ENCODE data around the gene CTNNA3. TPM values are rescaled to one million over a fixed set of nuclear protein-coding genes. Genes with fewer than 3 reads are reported as not detected.

The CTNNA3 gene
- total and polyA plus RNA-seq, 10 donors: 0.03 to 2.4 (median 0.76) TPM; not detected in 1

DNA sequence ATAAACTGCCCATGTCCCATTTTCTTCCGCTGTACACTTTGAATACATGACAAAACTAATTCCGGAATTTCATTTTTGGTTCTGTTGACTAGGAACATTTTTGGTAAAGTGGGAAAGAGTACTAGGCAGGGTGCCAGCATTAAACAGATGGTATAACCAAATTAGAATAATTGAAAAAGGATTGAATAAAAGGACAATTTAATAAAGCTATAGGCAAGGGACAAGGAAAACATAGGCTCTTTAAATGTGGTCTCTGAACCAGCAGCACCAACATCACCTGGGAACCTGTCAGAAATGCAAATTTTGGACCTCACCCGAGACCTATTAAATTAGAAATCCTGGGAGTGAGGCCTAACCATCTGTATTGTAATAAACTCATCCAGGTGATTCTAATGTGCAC, 393.3 kb downstream of the CTNNA3 start:
- no peak overlapping the region for H3K27ac ChIP-seq
- 89 to 91% (median 90%) methylated on average over 3 of the region's 3 CpGs for WGBS, 5 donors
- no peaks in the 10 kb centered on the region for H3K36me3 ChIP-seq

DNA sequence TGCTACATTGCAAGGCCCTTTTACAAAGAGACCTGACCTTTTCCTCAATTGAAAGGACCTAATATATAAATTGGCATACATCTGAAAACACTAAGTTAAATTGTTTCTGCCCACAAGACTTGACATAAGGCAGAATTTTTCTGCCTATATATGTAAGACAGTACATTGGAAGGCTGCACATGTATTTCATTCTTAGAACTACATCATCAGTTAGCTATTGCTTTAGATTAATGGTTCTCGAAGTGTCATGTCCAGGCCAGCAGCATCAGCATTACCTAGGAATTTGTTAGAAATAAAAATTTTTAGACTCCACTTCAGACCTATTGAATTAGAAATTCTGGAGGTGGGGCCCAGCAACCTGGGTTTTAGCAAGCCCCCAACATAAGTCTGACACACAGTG, 396.2 kb downstream of the CTNNA3 start:
- Histone ChIP-seq H3K4me1 (no peaks in the 10 kb centered on the region), H3K4me3 (no peak overlapping the region), H3K27ac (no peak overlapping the region), H3K9me3 (no peaks in the 10 kb centered on the region), H3K27me3 (replicated peaks in 1 of 7) (no peaks in the 10 kb centered on the region), H3K36me3 (no peaks in the 10 kb centered on the region)
- TF ChIP-seq POLR2A (IDR thresholded peaks at IDR 0.05) (no peak), POLR2AphosphoS5 (IDR thresholded peaks at IDR 0.05) (no peak)
- TF ChIP-seq, protein P1, sequence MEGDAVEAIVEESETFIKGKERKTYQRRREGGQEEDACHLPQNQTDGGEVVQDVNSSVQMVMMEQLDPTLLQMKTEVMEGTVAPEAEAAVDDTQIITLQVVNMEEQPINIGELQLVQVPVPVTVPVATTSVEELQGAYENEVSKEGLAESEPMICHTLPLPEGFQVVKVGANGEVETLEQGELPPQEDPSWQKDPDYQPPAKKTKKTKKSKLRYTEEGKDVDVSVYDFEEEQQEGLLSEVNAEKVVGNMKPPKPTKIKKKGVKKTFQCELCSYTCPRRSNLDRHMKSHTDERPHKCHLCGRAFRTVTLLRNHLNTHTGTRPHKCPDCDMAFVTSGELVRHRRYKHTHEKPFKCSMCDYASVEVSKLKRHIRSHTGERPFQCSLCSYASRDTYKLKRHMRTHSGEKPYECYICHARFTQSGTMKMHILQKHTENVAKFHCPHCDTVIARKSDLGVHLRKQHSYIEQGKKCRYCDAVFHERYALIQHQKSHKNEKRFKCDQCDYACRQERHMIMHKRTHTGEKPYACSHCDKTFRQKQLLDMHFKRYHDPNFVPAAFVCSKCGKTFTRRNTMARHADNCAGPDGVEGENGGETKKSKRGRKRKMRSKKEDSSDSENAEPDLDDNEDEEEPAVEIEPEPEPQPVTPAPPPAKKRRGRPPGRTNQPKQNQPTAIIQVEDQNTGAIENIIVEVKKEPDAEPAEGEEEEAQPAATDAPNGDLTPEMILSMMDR (IDR thresholded peaks at IDR 0.05 in 8 of 11, conservative IDR thresholded peaks at IDR 0.05 in 3 of 11): no peak
- intact Hi-C loops (cut with DNase I; ENCODE audit: low total_unique reads): no loop called here
- WGBS, 5 donors: 64 to 91% (median 85%) methylated on average over 1 of the region's 1 CpG
- no peak for DNase-seq

More for the DNA sequence above, 393.3 kb downstream of the CTNNA3 start:
- Histone ChIP-seq H3K4me3 (no peak overlapping the region), H3K27me3 (replicated peaks in 1 of 7) (no peaks in the 10 kb centered on the region), H3K9me3 (peaks cover 0 to 4% (median 0%) of the 10 kb centered on the region in 8 donors), H3K4me1 (no peaks in the 10 kb centered on the region)
- TF ChIP-seq POLR2A (IDR thresholded peaks at IDR 0.05) (no peak), POLR2AphosphoS5 (IDR thresholded peaks at IDR 0.05) (no peak)
- TF ChIP-seq, protein P1 (IDR thresholded peaks at IDR 0.05 in 8 of 11, conservative IDR thresholded peaks at IDR 0.05 in 3 of 11): no peak
- DNase-seq: no peak
- intact Hi-C loops (cut with DNase I; ENCODE audit: low total_unique reads): no loop called here

DNA sequence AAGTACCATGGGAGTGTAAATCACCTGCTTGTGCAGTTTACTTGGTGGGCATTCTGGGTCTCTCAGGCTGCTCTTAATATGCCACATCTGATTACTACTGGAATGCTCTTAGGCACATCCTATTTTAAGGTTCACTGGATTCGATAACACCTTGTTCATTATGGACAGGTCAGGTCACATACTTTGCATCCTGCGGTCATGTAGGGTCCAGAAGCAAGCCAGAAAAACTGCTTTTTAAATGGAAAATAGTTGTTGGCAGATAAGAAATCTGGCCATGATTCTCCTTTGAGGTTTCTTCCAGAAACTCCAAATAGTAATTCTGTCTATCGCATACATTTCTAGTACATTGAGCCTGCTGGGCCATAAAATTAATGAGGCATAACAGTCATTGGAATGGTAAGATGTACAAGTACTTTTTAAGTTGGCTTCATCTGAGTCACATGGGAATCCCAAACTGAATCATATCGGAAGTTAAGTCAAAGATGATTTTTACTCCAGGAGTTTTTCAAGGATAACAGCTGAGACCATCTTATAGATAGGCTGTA, 398.3 kb downstream of the CTNNA3 start:
- 84 to 96% (median 94%) methylated on average over 4 of the region's 4 CpGs for WGBS, 5 donors
- DNase-seq: no peak
- intact Hi-C loops (cut with DNase I; ENCODE audit: low total_unique reads): no loop called here
- no peaks in the 10 kb centered on the region for H3K9me3 ChIP-seq
- no peaks in the 10 kb centered on the region for H3K36me3 ChIP-seq
- H3K4me3 ChIP-seq: no peak overlapping the region
- TF ChIP-seq POLR2AphosphoS5 (IDR thresholded peaks at IDR 0.05) (no peak), POLR2A (IDR thresholded peaks at IDR 0.05) (no peak)
- TF ChIP-seq, protein P1 (IDR thresholded peaks at IDR 0.05 in 8 of 11, conservative IDR thresholded peaks at IDR 0.05 in 3 of 11): no peak
- no peaks in the 10 kb centered on the region for H3K27me3 ChIP-seq (replicated peaks in 1 of 7)
- no peaks in the 10 kb centered on the region for H3K4me1 ChIP-seq
- no peak overlapping the region for H3K27ac ChIP-seq

DNA sequence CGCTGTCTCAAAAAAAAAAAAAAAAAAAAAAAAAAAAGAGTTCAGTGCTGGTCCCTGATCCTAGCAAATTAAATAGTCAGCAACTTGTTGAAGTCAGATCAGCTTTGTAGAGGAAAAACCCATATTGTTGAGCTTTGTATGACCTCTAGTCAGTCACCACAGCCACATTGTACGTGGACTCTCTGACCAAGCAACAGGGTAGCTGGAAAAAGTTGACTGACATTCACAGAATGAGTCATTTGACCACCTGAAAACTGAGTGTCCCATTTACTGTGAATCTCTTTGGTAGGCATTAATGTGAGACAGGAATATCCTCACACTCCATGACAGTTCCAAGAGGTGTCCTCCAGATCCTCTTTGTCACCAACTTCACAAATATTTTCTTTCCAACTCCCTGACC, 399.1 kb downstream of the CTNNA3 start:
- Histone ChIP-seq H3K4me3 (no peak overlapping the region), H3K4me1 (no peaks in the 10 kb centered on the region), H3K36me3 (no peaks in the 10 kb centered on the region), H3K27ac (no peak overlapping the region), H3K9me3 (no peaks in the 10 kb centered on the region), H3K27me3 (replicated peaks in 1 of 7) (no peaks in the 10 kb centered on the region)
- intact Hi-C loops (cut with DNase I; ENCODE audit: low total_unique reads): no loop called here
- no peak for DNase-seq
- TF ChIP-seq, protein P1 (IDR thresholded peaks at IDR 0.05 in 8 of 11, conservative IDR thresholded peaks at IDR 0.05 in 3 of 11): no peak
- TF ChIP-seq POLR2AphosphoS5 (IDR thresholded peaks at IDR 0.05): no peak
- no peak for TF ChIP-seq POLR2A (IDR thresholded peaks at IDR 0.05)
- 88 to 97% (median 89%) methylated on average over 2 of the region's 2 CpGs for WGBS, 5 donors

Data from spleen (tissue), 11 donors.